HEK293 (cell line): Measurements from ENCODE around the gene TRAF3IP3.

Source experiments
- CTCF ChIA-PET: fragments of 350-600 bp; formaldehyde crosslinking; extraction: SDS; loops from one replicate; lab custom pipeline; 2021; ENCODE audit warnings: antibody characterized with exemption; lab: Yijun Ruan, JAX
- POLR2A ChIA-PET: fragments of 300-600 bp; formaldehyde crosslinking; extraction: SDS; loops from one replicate; lab custom pipeline; 2020; ENCODE audit warnings: antibody characterized with exemption, inconsistent platforms; lab: Yijun Ruan, JAX
- H3K27ac ChIP-seq: fragments of 200-500 bp; sonication (Bioruptor generic); 2 replicates; pipeline ENCODE4 v1.5.1; 2014; ENCODE audit warnings: low read depth, low read length, control low read depth, inconsistent platforms; ENCODE audit errors: extremely low read depth
- H3K36me3 ChIP-seq, 2 experiments: fragments of 200-500 bp in 1 of 2; sonication (Bioruptor generic) in 1 of 2; 1 replicate in 1 of 2; 2 replicates in 1 of 2; pipeline ENCODE4 v1.5.1; 2014 to 2017; ENCODE audit warnings: inconsistent platforms in 2 of 2, low read length in 2 of 2; ENCODE audit not compliant: control insufficient read depth in 2 of 2, insufficient read depth in 1 of 2
- H3K4me1 ChIP-seq: fragments of 200-500 bp; sonication (Bioruptor generic); 2 replicates; pipeline ENCODE4 v1.5.1; 2014; ENCODE audit warnings: mild to moderate bottlenecking, low read length, inconsistent platforms; ENCODE audit not compliant: control insufficient read depth, insufficient read depth
- H3K4me3 ChIP-seq: 2 replicates; pipeline ENCODE4 v1.5.1; 2011; ENCODE audit warnings: low read depth, mild to moderate bottlenecking, control low read depth, low read length, moderate library complexity
- H3K9me3 ChIP-seq: fragments of 200-500 bp; sonication (Bioruptor generic); 2 replicates; pipeline ENCODE4 v1.5.1; 2014; ENCODE audit warnings: low read depth, low read length, inconsistent platforms; ENCODE audit not compliant: control insufficient read depth, insufficient read depth
- FEZF1 ChIP-seq: fragments of 450-650 bp; formaldehyde crosslinking; IDR thresholded peaks from 2 replicates; pipeline ENCODE4 v1.5.1; 2016; ENCODE audit warnings: missing biosample characterization, missing genetic modification characterization
- INSM2 ChIP-seq: fragments of 450-650 bp; formaldehyde crosslinking; IDR thresholded peaks from 2 replicates; pipeline ENCODE4 v1.5.1; 2016; ENCODE audit warnings: missing biosample characterization, missing genetic modification characterization
- KLF1 ChIP-seq: fragments of 450-650 bp; formaldehyde crosslinking; IDR thresholded peaks from 2 replicates; pipeline ENCODE4 v1.5.1; 2016; ENCODE audit warnings: missing biosample characterization, missing genetic modification characterization
- SALL2 ChIP-seq: fragments of 450-650 bp; formaldehyde crosslinking; IDR thresholded peaks from 2 replicates; pipeline ENCODE4 v1.5.0; 2017; ENCODE audit warnings: missing biosample characterization, mild to moderate bottlenecking, missing genetic modification characterization, borderline replicate concordance
- YY1 ChIP-seq: fragments of 450-650 bp; formaldehyde crosslinking; IDR thresholded peaks from 2 replicates; pipeline ENCODE4 v1.5.1; 2018; ENCODE audit warnings: missing biosample characterization, missing genetic modification characterization
- ZBTB17 ChIP-seq: fragments of 450-650 bp; formaldehyde crosslinking; IDR thresholded peaks from 2 replicates; pipeline ENCODE4 v1.5.1; 2016; ENCODE audit warnings: missing biosample characterization, missing genetic modification characterization
- ZBTB48 ChIP-seq: fragments of 450-650 bp; formaldehyde crosslinking; IDR thresholded peaks from 2 replicates; pipeline ENCODE4 v1.5.1; 2016; ENCODE audit warnings: missing biosample characterization, missing genetic modification characterization
- ZNF10 ChIP-seq: fragments of 450-650 bp; formaldehyde crosslinking; IDR thresholded peaks from 2 replicates; pipeline ENCODE4 v1.5.1; 2017; ENCODE audit warnings: missing biosample characterization, missing genetic modification characterization
- ZNF140 ChIP-seq: fragments of 450-650 bp; formaldehyde crosslinking; IDR thresholded peaks from 2 replicates; pipeline ENCODE4 v1.5.1; 2016; ENCODE audit warnings: missing biosample characterization, missing genetic modification characterization
- ZNF157 ChIP-seq: fragments of 450-650 bp; formaldehyde crosslinking; IDR thresholded peaks from 2 replicates; pipeline ENCODE4 v1.5.1; 2016; ENCODE audit warnings: missing biosample characterization, missing genetic modification characterization
- ZNF169 ChIP-seq: fragments of 450-650 bp; formaldehyde crosslinking; IDR thresholded peaks from 2 replicates; pipeline ENCODE4 v1.5.1; 2016; ENCODE audit warnings: missing biosample characterization, missing genetic modification characterization
- ZNF18 ChIP-seq: fragments of 450-650 bp; formaldehyde crosslinking; IDR thresholded peaks from 2 replicates; pipeline ENCODE4 v1.5.1; 2016; ENCODE audit warnings: missing biosample characterization, missing genetic modification characterization
- ZNF184 ChIP-seq: fragments of 450-650 bp; IDR thresholded peaks from 2 replicates; pipeline ENCODE4 v1.5.1; 2018; ENCODE audit warnings: missing biosample characterization, mild to moderate bottlenecking, missing genetic modification characterization
- ZNF341 ChIP-seq: fragments of 450-650 bp; formaldehyde crosslinking; IDR thresholded peaks from 2 replicates; pipeline ENCODE4; 2016; ENCODE audit warnings: low read depth, missing biosample characterization, missing genetic modification characterization
- ZNF37A ChIP-seq: fragments of 450-650 bp; IDR thresholded peaks from 2 replicates; pipeline ENCODE4 v1.5.1; 2018; ENCODE audit warnings: missing biosample characterization, missing genetic modification characterization
- ZNF426 ChIP-seq: fragments of 450-650 bp; formaldehyde crosslinking; IDR thresholded peaks from 2 replicates; pipeline ENCODE4 v1.5.1; 2017; ENCODE audit warnings: missing biosample characterization, missing genetic modification characterization, mild to moderate bottlenecking, inconsistent platforms, moderate library complexity
- ZNF510 ChIP-seq: fragments of 450-650 bp; formaldehyde crosslinking; IDR thresholded peaks from 2 replicates; pipeline ENCODE4 v1.5.1; 2018; ENCODE audit warnings: mild to moderate bottlenecking, missing genetic modification characterization, missing biosample characterization; ENCODE audit not compliant: insufficient replicate concordance
- ZNF521 ChIP-seq: fragments of 450-650 bp; formaldehyde crosslinking; IDR thresholded peaks from 2 replicates; pipeline ENCODE4 v1.5.1; 2017; ENCODE audit warnings: missing biosample characterization, mild to moderate bottlenecking, missing genetic modification characterization
- ZNF580 ChIP-seq: fragments of 450-650 bp; formaldehyde crosslinking; IDR thresholded peaks from 2 replicates; pipeline ENCODE4 v1.5.1; 2016; ENCODE audit warnings: missing biosample characterization, missing genetic modification characterization
- ZNF623 ChIP-seq: fragments of 450-650 bp; formaldehyde crosslinking; IDR thresholded peaks from 2 replicates; pipeline ENCODE4 v1.5.1; 2016; ENCODE audit warnings: missing biosample characterization, missing genetic modification characterization
- ZNF677 ChIP-seq: fragments of 450-650 bp; IDR thresholded peaks from 2 replicates; pipeline ENCODE4 v1.5.0; 2018; ENCODE audit warnings: missing biosample characterization, mild to moderate bottlenecking, missing genetic modification characterization, moderate library complexity
- ZNF701 ChIP-seq: fragments of 450-650 bp; formaldehyde crosslinking; IDR thresholded peaks from 2 replicates; pipeline ENCODE4 v1.5.1; 2016; ENCODE audit warnings: missing biosample characterization, missing genetic modification characterization
- ZNF777 ChIP-seq: fragments of 450-650 bp; formaldehyde crosslinking; IDR thresholded peaks from 2 replicates; pipeline ENCODE4 v1.5.1; 2017; ENCODE audit warnings: missing biosample characterization, missing genetic modification characterization, borderline replicate concordance
- ZNF785 ChIP-seq: fragments of 450-650 bp; formaldehyde crosslinking; IDR thresholded peaks from 2 replicates; pipeline ENCODE4 v1.5.1; 2016; ENCODE audit warnings: missing biosample characterization, missing genetic modification characterization
- TF ChIP-seq, protein P1 (sequence below): fragments of 450-650 bp; formaldehyde crosslinking; IDR thresholded peaks from 2 replicates; pipeline ENCODE4 v1.5.1; 2017; ENCODE audit warnings: missing biosample characterization, missing genetic modification characterization
- TF ChIP-seq, protein P2 (sequence below): fragments of 450-650 bp; formaldehyde crosslinking; IDR thresholded peaks from 2 replicates; pipeline ENCODE4 v1.5.1; 2017; ENCODE audit warnings: missing biosample characterization, mild to moderate bottlenecking, missing genetic modification characterization, moderate library complexity

Gene TRAF3IP3

GRCh38 chr1:209746451-209747165 lies 9.2 kb upstream of the TRAF3IP3 start:
- POLR2A ChIA-PET = no interaction called here
- CTCF ChIA-PET = interaction anchor here (0.6 to 2.7 kb wide), 12 partner anchors 9 to 249 kb away, joined by 3 to 28 read pairs (median 4); no protein-coding TSS in a partner anchor
- no peak overlapping the region for H3K27ac ChIP-seq
- TF ChIP-seq ZNF521 (tag by site-specific recombination) = no peak
- TF ChIP-seq ZNF580 (tag by site-specific recombination) = peak; percentile 36; the same call in 1 of the 2 replicates
- peak; percentile 30; the same call in 1 of the 2 replicates for TF ChIP-seq FEZF1 (tag by site-specific recombination)
- no peak for TF ChIP-seq ZNF777 (tag by site-specific recombination)
- peaks cover 6% of the 10 kb centered on the region; the same call in 1 of the 2 replicates for H3K4me1 ChIP-seq
- no peak overlapping the region for H3K4me3 ChIP-seq
- no peaks in the 10 kb centered on the region for H3K9me3 ChIP-seq
- H3K36me3 ChIP-seq = no peaks in the 10 kb centered on the region

- POLR2A ChIA-PET = interaction anchor here (0.5 to 2.6 kb wide), 3 partner anchors 36 to 98 kb away, joined by 3 to 9 read pairs (median 4); partner anchors contain the start of gene C1orf74
- no peak overlapping the region for H3K27ac ChIP-seq
- H3K4me3 ChIP-seq = no peak overlapping the region
- TF ChIP-seq ZBTB48 (tag by site-specific recombination) (0 out of 2 replicates have a peak, but pooled peaks have one; percentile 29), ZNF623 (tag by site-specific recombination) (0 out of 2 replicates have a peak, but pooled peaks have one; percentile 31), ZBTB17 (tag by site-specific recombination) (peak; percentile 72), ZNF157 (tag by site-specific recombination) (no peak), ZNF140 (no peak), ZNF785 (tag by site-specific recombination) (no peak), ZNF341 (tag by site-specific recombination) (no peak), ZNF701 (tag by site-specific recombination) (no peak), ZNF184 (no peak), YY1 (tag by site-specific recombination) (no peak), SALL2 (no peak), KLF1 (tag by site-specific recombination) (peak; percentile 70; the same call in 1 of the 2 replicates), ZNF10 (tag by site-specific recombination) (no peak), ZNF510 (tag by site-specific recombination) (no peak), ZNF426 (no peak), ZNF18 (tag by site-specific recombination) (peak; percentile 37; the same call in 1 of the 2 replicates), ZNF37A (no peak), INSM2 (tag by site-specific recombination) (no peak), ZNF169 (tag by site-specific recombination) (no peak), ZNF677 (tag by site-specific recombination) (no peak)
- TF ChIP-seq, protein P1, sequence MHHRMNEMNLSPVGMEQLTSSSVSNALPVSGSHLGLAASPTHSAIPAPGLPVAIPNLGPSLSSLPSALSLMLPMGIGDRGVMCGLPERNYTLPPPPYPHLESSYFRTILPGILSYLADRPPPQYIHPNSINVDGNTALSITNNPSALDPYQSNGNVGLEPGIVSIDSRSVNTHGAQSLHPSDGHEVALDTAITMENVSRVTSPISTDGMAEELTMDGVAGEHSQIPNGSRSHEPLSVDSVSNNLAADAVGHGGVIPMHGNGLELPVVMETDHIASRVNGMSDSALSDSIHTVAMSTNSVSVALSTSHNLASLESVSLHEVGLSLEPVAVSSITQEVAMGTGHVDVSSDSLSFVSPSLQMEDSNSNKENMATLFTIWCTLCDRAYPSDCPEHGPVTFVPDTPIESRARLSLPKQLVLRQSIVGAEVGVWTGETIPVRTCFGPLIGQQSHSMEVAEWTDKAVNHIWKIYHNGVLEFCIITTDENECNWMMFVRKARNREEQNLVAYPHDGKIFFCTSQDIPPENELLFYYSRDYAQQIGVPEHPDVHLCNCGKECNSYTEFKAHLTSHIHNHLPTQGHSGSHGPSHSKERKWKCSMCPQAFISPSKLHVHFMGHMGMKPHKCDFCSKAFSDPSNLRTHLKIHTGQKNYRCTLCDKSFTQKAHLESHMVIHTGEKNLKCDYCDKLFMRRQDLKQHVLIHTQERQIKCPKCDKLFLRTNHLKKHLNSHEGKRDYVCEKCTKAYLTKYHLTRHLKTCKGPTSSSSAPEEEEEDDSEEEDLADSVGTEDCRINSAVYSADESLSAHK (tag by site-specific recombination) = no peak
- TF ChIP-seq, protein P2, sequence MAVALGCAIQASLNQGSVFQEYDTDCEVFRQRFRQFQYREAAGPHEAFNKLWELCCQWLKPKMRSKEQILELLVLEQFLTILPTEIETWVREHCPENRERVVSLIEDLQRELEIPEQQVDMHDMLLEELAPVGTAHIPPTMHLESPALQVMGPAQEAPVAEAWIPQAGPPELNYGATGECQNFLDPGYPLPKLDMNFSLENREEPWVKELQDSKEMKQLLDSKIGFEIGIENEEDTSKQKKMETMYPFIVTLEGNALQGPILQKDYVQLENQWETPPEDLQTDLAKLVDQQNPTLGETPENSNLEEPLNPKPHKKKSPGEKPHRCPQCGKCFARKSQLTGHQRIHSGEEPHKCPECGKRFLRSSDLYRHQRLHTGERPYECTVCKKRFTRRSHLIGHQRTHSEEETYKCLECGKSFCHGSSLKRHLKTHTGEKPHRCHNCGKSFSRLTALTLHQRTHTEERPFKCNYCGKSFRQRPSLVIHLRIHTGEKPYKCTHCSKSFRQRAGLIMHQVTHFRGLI (tag by site-specific recombination) = no peak
Observed at GRCh38 chr1:209747580-209748262, 8.1 kb upstream of the TRAF3IP3 start.

More at GRCh38 chr1:209747580-209748262, 8.1 kb upstream of the TRAF3IP3 start:
- H3K36me3 ChIP-seq = no peaks in the 10 kb centered on the region
- peaks cover 6% of the 10 kb centered on the region; the same call in 1 of the 2 replicates for H3K4me1 ChIP-seq
- CTCF ChIA-PET = interaction anchor here (0.6 to 2.7 kb wide), 44 partner anchors 8 to 399 kb away, joined by 3 to 28 read pairs (median 4); partner anchors contain the start of genes C1orf74, IRF6 and TRAF3IP3
- no peaks in the 10 kb centered on the region for H3K9me3 ChIP-seq
